Liver (tissue), 3 donors: Measurements from ENCODE around the gene MGAT5.

ENCODE experiments used
- EGR1 ChIP-seq, 2 donors: IDR thresholded peaks; 2 replicates each; pipeline ENCODE4 v1.6.1; 2016 to 2018; ENCODE audit warnings: antibody characterized with exemption in 2 of 2, low read depth in 2 of 2
- FOXA1 ChIP-seq: IDR thresholded peaks from 2 replicates; pipeline ENCODE4 v1.6.1; 2016; ENCODE audit warnings: antibody characterized with exemption
- HNF4G ChIP-seq: IDR thresholded peaks from 2 replicates; pipeline ENCODE4 v1.6.1; 2016; ENCODE audit warnings: antibody characterized with exemption
- RAD21 ChIP-seq, 2 donors: IDR thresholded peaks; 2 replicates each; pipeline ENCODE4 v1.6.1; 2016; ENCODE audit warnings: antibody characterized with exemption in 2 of 2, mild to moderate bottlenecking in 2 of 2
- SP1 ChIP-seq: IDR thresholded peaks from 2 replicates; pipeline ENCODE4 v1.6.1; 2018; ENCODE audit warnings: antibody characterized with exemption, mild to moderate bottlenecking
- TAF1 ChIP-seq: conservative IDR thresholded peaks from 2 replicates; pipeline ENCODE4 v1.6.1; 2016; ENCODE audit warnings: antibody characterized with exemption, mild to moderate bottlenecking
- TF ChIP-seq, protein P1 (sequence below): fragments of 150-350 bp; IDR thresholded peaks from 2 replicates; pipeline ENCODE4 v1.5.1; 2017; ENCODE audit warnings: improper control_type of control experiment, low read depth, low read length; ENCODE audit not compliant: missing input control
- TF ChIP-seq, protein P2 (sequence below): IDR thresholded peaks from 2 replicates; pipeline ENCODE4 v1.6.1; 2016; ENCODE audit warnings: antibody characterized with exemption
- donor health status: healthy.
- donor health status: healthy.

DNA sequence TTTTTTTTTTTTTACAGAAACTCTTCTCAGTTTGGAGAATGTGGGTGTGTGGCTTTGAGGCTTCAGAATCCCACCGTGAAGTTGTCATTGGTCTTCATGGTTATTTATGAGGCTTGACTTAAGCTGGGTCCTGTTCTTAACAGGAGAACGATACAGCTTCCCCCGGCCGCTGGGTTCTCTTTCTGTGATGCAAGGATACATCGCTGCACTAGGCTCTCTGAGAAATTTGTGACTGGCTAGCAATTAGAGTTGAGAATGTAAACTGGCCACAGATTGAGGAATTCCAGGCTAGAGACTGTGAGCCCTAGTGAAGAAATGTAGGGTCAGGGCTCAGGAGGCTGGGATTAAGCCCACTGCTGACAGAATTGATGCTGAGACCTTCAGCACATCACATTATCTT, 29.8 kb downstream of the MGAT5 start:
- TF ChIP-seq, protein P1, sequence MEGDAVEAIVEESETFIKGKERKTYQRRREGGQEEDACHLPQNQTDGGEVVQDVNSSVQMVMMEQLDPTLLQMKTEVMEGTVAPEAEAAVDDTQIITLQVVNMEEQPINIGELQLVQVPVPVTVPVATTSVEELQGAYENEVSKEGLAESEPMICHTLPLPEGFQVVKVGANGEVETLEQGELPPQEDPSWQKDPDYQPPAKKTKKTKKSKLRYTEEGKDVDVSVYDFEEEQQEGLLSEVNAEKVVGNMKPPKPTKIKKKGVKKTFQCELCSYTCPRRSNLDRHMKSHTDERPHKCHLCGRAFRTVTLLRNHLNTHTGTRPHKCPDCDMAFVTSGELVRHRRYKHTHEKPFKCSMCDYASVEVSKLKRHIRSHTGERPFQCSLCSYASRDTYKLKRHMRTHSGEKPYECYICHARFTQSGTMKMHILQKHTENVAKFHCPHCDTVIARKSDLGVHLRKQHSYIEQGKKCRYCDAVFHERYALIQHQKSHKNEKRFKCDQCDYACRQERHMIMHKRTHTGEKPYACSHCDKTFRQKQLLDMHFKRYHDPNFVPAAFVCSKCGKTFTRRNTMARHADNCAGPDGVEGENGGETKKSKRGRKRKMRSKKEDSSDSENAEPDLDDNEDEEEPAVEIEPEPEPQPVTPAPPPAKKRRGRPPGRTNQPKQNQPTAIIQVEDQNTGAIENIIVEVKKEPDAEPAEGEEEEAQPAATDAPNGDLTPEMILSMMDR: no peak
- TF ChIP-seq HNF4G (no peak), TAF1 (no peak), EGR1 (IDR thresholded peaks at IDR 0.05; ENCODE audit: low read depth in 2 of 2) (no peak), FOXA1 (no peak), RAD21 (IDR thresholded peaks at IDR 0.05) (no peak), SP1 (no peak)
- TF ChIP-seq, protein P2, sequence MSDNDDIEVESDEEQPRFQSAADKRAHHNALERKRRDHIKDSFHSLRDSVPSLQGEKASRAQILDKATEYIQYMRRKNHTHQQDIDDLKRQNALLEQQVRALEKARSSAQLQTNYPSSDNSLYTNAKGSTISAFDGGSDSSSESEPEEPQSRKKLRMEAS: no peak
